Progenitor cell of endocrine pancreas (in vitro differentiated cells): ENCODE results near the gene TMEM30B. TPM values are rescaled to one million over a fixed set of nuclear protein-coding genes. Genes with fewer than 3 reads are reported as not detected.
"Not testable (repeated sequence)": the region's sequence is repeated elsewhere in the genome, so short reads cannot be mapped to it uniquely, and the experiment has no call there.

Experiments used
- DNase-seq: peaks from one replicate; pipeline ENCODE4 v3.0.0; 2021; ENCODE audit warnings: low spot score; ENCODE audit not compliant: unreplicated experiment
- H3K27ac Mint-ChIP-seq: 2 replicates; pipeline ENCODE4 v1.8.0; 2021; ENCODE audit warnings: mild to moderate bottlenecking, moderate library complexity, mixed read lengths
- H3K27me3 Mint-ChIP-seq: 2 replicates; pipeline ENCODE4 v1.8.0; 2021; ENCODE audit warnings: mixed read lengths
- H3K36me3 Mint-ChIP-seq: 2 replicates; pipeline ENCODE4 v1.8.0; 2022; ENCODE audit warnings: mixed read lengths; ENCODE audit not compliant: insufficient read depth
- H3K4me1 Mint-ChIP-seq: 2 replicates; pipeline ENCODE4 v1.8.0; 2021; ENCODE audit warnings: low read depth, mixed read lengths
- H3K4me3 Mint-ChIP-seq: 2 replicates; pipeline ENCODE4 v1.8.0; 2021; ENCODE audit warnings: low read depth, mild to moderate bottlenecking, moderate library complexity, mixed read lengths
- H3K9me3 Mint-ChIP-seq: 2 replicates; pipeline ENCODE4 v1.8.0; 2021; ENCODE audit warnings: low read depth, mixed read lengths
- CTCF ChIP-seq: fragments of 200-600 bp; sonication (generic); IDR thresholded peaks from one replicate; pipeline ENCODE4 v1.5.0; 2021; ENCODE audit warnings: antibody characterized with exemption, mild to moderate bottlenecking; ENCODE audit not compliant: unreplicated experiment
- total RNA-seq: library from RNA; stranded (reverse); gene quantifications from 2 replicates; pipeline ENCODE4 v1.2.1, GENCODE V29; 2021

TMEM30B gene
- total RNA-seq, 1 donor from 2014 or later: 28.1 TPM

DNA sequence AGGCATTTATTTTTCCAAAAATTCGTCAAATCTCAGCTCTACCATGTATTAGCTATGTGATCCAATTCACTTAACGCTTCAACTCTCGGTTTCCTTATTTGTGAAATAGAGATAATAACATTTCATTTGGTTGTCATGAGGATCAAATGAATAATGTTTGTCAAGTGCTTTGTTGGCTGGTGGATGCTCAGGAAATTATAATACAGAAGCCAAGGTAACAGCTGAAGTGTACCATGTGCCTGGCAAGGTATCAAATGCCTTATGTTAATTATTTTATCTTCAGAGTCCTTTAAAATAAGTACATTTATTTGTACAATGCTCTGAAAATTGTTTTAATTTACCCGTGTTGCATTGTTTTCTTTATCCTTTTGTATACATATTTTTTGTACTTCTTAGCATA is 34.2 kb upstream of the TMEM30B start:
- Mint-ChIP-seq H3K9me3 (peaks cover 21% of the 10 kb centered on the region), H3K4me1 (no peaks in the 10 kb centered on the region), H3K36me3 (peaks cover 3% of the 10 kb centered on the region), H3K27ac (no peak overlapping the region), H3K27me3 (no peaks in the 10 kb centered on the region), H3K4me3 (no peak overlapping the region)
- no peak for TF ChIP-seq CTCF
- no peak for DNase-seq

GRCh38 chr14:61308701-61309100 is 27.6 kb upstream of the TMEM30B start:
- H3K36me3 Mint-ChIP-seq, DNase-seq, H3K4me1 Mint-ChIP-seq, H3K4me3 Mint-ChIP-seq, H3K27ac Mint-ChIP-seq, H3K27me3 Mint-ChIP-seq: not testable (repeated sequence)
- peaks cover 29% of the 10 kb centered on the region for H3K9me3 Mint-ChIP-seq

- no peak overlapping the region for H3K27ac Mint-ChIP-seq
Observed at GRCh38 chr14:61308198-61308597, 27.1 kb upstream of the TMEM30B start.

DNA sequence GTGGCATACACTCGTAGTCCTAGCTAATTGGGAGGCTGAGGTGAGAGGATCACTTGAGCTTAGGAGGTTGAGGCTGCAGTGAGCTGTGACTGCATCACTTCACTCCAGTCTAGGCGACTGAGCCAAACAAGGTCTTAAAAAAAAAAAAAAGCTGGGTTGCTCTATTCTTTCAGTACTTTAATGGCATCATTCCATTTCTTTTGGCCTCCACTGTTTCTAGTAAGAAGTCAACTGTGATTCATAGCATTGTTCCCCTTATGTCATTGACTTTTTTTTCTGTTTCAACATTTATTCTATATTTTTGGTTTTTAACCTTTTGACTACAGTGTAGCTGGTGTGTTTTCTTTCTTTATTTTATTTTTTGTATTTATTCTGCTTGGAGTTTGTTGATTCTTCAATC is 23.6 kb upstream of the TMEM30B start:
- no peak overlapping the region for H3K4me3 Mint-ChIP-seq
- H3K4me1 Mint-ChIP-seq: no peaks in the 10 kb centered on the region
- no peak for TF ChIP-seq CTCF

More at GRCh38 chr14:61308198-61308597, 27.1 kb upstream of the TMEM30B start:
- Mint-ChIP-seq H3K9me3 (peaks cover 25% of the 10 kb centered on the region), H3K36me3 (peaks cover 9% of the 10 kb centered on the region), H3K27me3 (no peaks in the 10 kb centered on the region), H3K4me3 (no peak overlapping the region), H3K4me1 (no peaks in the 10 kb centered on the region)
- no peak for DNase-seq
- no peak for TF ChIP-seq CTCF

GRCh38 chr14:61300754-61301153 is 19.6 kb upstream of the TMEM30B start:
- H3K27me3 Mint-ChIP-seq: peaks cover 12% of the 10 kb centered on the region
- H3K4me3 Mint-ChIP-seq: no peak overlapping the region
- DNase-seq: no peak
- no peaks in the 10 kb centered on the region for H3K9me3 Mint-ChIP-seq
- no peak for TF ChIP-seq CTCF
- H3K27ac Mint-ChIP-seq: no peak overlapping the region
- no peaks in the 10 kb centered on the region for H3K36me3 Mint-ChIP-seq
- H3K4me1 Mint-ChIP-seq: no peaks in the 10 kb centered on the region

More for the DNA sequence above, 23.6 kb upstream of the TMEM30B start:
- H3K27ac Mint-ChIP-seq: no peak overlapping the region
- H3K27me3 Mint-ChIP-seq: peaks cover 2% of the 10 kb centered on the region
- DNase-seq: no peak
- H3K9me3 Mint-ChIP-seq: peaks cover 6% of the 10 kb centered on the region
- H3K36me3 Mint-ChIP-seq: peaks cover 4% of the 10 kb centered on the region

DNA sequence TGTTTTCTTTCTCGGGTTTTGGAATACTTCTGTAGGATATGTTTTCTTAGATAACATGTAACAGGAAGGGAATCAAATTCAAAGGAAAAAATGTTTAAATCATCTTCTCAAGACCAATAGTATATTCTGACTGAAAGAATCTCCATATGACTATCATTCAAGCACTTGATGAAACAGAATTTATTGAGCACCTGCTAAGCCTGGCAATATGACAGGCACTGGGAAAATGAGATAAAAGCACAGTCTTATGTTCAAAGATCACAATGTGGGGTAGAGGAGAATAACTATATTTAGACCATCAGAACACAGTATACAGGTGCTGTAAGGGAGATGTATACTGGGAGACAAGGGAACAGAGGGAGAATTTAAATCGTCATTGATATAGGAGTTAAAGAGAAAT is 19.1 kb upstream of the TMEM30B start:
- H3K27ac Mint-ChIP-seq: no peak overlapping the region

More for the DNA sequence above, 19.1 kb upstream of the TMEM30B start:
- Mint-ChIP-seq H3K27me3 (peaks cover 12% of the 10 kb centered on the region), H3K4me3 (no peak overlapping the region), H3K36me3 (no peaks in the 10 kb centered on the region), H3K9me3 (no peaks in the 10 kb centered on the region), H3K4me1 (no peaks in the 10 kb centered on the region)
- no peak for DNase-seq
- TF ChIP-seq CTCF: no peak
